GM19240 (cell line): ENCODE data around the gene HECTD1.
"Not testable (repeated sequence)": the region's sequence is repeated elsewhere in the genome, so short reads cannot be mapped to it uniquely, and the experiment has no call there.

Experiments
- DNase-seq: peaks from one replicate; pipeline ENCODE4 v3.0.0; 2011; ENCODE audit warnings: low spot score; ENCODE audit not compliant: insufficient read length

HECTD1 gene

GRCh38 chr14:31194661-31195060, 12.9 kb downstream of the HECTD1 start:
- no peak for DNase-seq

- DNase-seq, result no peak
Observed at GRCh38 chr14:31194095-31194494, 13.5 kb downstream of the HECTD1 start.

GRCh38 chr14:31192544-31192943, 15.0 kb downstream of the HECTD1 start:
- not testable (repeated sequence) for DNase-seq

- no peak for DNase-seq
Observed at GRCh38 chr14:31190717-31191263, 16.8 kb downstream of the HECTD1 start.

- no peak for DNase-seq
Observed at GRCh38 chr14:31190219-31190603, 17.4 kb downstream of the HECTD1 start.

GRCh38 chr14:31189346-31190218, 18.0 kb downstream of the HECTD1 start:
- DNase-seq, result no peak

GRCh38 chr14:31188744-31189143, 18.8 kb downstream of the HECTD1 start:
- DNase-seq, result no peak

- DNase-seq, result not testable (repeated sequence)
Observed at GRCh38 chr14:31182016-31182415, 25.6 kb downstream of the HECTD1 start.

GRCh38 chr14:31181271-31181670, 26.3 kb downstream of the HECTD1 start:
- no peak for DNase-seq

- DNase-seq, result no peak
Observed at GRCh38 chr14:31180299-31181051, 27.1 kb downstream of the HECTD1 start.

GRCh38 chr14:31174433-31174832, 33.2 kb downstream of the HECTD1 start:
- DNase-seq, result no peak

- DNase-seq, result no peak
Observed at GRCh38 chr14:31173120-31173837, 34.3 kb downstream of the HECTD1 start.

GRCh38 chr14:31172084-31172483, 35.5 kb downstream of the HECTD1 start:
- DNase-seq, result no peak

GRCh38 chr14:31170411-31170810, 37.2 kb downstream of the HECTD1 start:
- DNase-seq, result no peak

GRCh38 chr14:31169877-31170276, 37.7 kb downstream of the HECTD1 start:
- no peak for DNase-seq

GRCh38 chr14:31167032-31167431, 40.6 kb downstream of the HECTD1 start:
- DNase-seq, result no peak

- no peak for DNase-seq
Observed at GRCh38 chr14:31166271-31166561, 41.4 kb downstream of the HECTD1 start.

- DNase-seq, result no peak
Observed at GRCh38 chr14:31164115-31164514, 43.5 kb downstream of the HECTD1 start.

- no peak for DNase-seq
Observed at GRCh38 chr14:31162910-31163649, 44.5 kb downstream of the HECTD1 start.

- DNase-seq, result no peak
Observed at GRCh38 chr14:31161274-31161673, 46.3 kb downstream of the HECTD1 start.

- DNase-seq, result no peak
Observed at GRCh38 chr14:31159682-31160296, 47.8 kb downstream of the HECTD1 start.
